D341Med (cell line): ENCODE measurements around the gene GHDC.
"Not testable (repeated sequence)": the region's sequence is repeated elsewhere in the genome, so short reads cannot be mapped to it uniquely, and the experiment has no call there.

Source experiments
- DNase-seq: peaks from one replicate; pipeline ENCODE4 v3.0.0; 2012; ENCODE audit warnings: low spot score

GHDC gene

DNA sequence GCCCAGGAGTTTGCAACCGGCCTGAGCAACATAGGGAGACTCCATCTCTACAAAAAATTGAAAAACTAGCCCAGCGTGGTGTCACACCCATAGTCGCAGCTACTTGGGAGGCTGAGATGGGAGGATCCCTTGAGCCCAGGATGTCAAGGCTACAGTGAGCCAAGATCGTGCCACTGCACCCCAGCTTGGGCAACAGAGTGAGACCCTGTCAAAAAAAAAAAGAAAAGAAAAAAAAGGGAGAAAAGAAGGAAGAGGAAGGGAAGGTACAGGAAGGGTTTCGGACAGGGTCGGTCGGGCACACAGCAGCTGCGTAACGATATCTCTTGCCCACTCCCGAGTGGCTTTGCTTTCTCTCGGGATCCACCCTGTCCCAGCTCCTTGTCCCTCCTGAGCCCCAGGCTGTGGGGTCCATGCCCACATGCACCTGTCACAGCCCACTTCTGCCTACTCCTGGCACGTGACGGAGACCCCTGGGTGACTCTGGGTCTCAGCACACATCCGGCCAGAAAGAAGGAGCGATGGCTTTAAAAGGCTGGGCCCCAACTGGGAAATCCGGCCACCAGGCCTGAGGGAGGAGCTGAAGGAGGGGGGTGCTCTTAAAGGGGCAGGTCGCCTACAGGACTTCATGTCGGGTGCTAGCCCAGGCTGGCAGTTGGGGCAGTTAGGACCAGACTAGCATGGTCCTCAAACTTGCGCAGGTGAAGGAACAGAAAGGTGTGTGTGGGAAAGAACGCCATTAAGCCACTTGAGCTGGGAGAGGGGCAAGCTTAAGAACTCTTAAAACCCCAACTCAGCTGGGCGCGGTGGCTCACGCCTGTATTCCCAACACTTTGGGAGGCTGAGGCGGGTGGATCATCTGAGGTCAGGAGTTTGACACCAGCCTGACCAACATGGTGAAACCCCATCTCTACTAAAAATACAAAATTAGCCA is at the start of gene GHDC:
Gene GHDC (minus strand): TSS at position 526 of the 931 bp plus-strand sequence. CDS start 913 bp downstream, outside the sequence.
- DNase-seq: peak; percentile 96

- no peak for DNase-seq
These were observed 49.2 kb upstream of the GHDC start for GRCh38 chr17:42243493-42243982.

DNA sequence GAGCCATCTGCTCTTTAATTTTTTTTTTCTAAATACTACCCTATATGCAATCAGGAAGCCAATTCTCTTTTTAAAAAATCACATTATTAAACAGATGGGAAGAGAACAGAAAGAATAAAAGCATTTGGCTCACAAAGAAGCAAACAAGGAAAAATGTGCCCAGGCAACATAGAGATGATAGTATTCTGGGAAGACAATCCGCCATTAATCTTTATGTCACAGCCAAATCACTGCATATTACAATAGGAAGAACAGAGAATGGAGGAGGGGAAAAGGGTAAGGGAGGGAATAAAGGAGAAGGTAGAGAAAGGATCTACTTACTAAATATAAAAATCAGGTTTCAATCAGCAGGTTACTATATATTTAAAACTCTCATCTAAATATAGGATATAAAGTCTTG is 47.6 kb upstream of the GHDC start:
- no peak for DNase-seq

DNA sequence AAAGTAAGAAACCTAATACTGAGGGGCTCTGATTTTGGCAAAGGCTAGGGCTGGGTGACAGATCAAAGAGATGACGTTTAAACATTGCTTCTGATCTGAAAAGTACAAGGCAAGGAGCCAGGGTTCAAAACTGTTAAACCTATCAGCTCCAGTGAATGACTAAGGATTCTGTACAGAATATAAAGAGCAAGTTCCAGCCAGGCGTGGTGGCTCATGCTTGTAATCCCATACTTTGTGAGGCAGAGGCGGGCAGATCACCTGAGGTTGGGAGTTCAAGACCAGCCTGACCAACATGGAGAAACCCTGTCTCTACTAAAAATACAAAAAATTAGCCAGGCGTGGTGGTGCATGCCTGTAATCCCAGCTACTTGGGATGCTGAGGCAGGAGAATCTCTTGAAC is 46.6 kb upstream of the GHDC start:
- not testable (repeated sequence) for DNase-seq

- no peak for DNase-seq
These were observed 45.9 kb upstream of the GHDC start for GRCh38 chr17:42240201-42240600.

- not testable (repeated sequence) for DNase-seq
These were observed 45.3 kb upstream of the GHDC start for GRCh38 chr17:42239576-42239975.

GRCh38 chr17:42236760-42237159 is 42.5 kb upstream of the GHDC start:
- no peak for DNase-seq

- no peak for DNase-seq
These were observed 39.7 kb upstream of the GHDC start for GRCh38 chr17:42233994-42234393.

GRCh38 chr17:42233156-42233555 is 38.9 kb upstream of the GHDC start:
- DNase-seq: no peak

DNA sequence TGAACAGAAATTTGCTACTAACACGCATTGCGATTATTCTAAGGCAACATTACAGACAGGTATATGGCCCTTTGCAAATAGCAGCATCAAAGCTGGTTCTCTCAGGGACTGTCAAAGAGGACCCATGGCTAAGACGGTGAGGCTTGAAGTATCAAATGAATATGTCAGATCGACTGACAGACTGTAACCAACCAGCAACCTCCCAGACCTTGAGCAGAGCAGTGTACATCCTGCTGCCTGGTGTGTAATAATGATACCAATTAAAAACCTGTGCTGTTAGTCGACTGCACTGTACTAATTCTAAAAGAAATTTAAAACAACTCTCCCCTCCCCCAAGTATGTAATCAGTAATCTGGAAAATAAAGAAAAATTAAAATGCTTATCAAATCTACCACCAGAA is 35.9 kb upstream of the GHDC start:
- DNase-seq: no peak

GRCh38 chr17:42227849-42228700 is 33.8 kb upstream of the GHDC start:
- no peak for DNase-seq

DNA sequence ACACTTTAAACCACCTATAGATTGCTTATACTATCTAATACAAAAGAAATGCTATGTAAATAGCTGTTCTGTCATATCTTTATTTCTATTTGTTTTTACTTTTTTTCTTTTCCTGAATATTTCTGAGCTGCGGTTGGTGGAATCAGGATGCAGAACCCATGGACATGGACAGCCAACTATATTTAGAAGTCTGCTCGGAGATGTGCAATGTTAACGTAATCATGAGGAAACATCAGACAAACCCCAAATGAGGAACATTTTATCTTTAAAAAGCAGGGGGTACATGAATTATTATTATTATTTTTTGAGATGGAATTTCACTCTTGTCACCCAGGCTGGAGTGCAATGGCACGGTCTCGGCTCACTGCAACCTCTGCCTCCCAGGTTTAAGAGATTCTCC is 31.4 kb upstream of the GHDC start:
- DNase-seq: no peak

DNA sequence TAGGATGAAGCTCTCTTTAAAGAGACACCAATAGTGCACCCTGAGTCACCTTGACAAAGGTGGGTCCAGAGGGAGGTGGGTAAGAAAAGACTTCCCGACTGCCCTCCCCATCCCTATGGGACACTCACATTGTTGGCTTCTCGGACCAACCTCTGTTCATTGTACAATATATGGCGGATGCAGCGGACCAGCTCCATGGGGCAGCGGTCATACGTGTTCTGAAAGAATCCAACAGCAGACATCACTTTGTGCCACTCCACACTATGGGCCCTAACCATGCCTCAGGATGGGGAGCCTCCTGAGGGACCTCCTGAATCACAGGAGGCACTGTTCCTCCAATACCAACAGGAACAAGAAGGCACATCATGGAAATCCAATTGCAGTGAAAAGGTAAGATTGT is 30.4 kb upstream of the GHDC start:
- no peak for DNase-seq

DNA sequence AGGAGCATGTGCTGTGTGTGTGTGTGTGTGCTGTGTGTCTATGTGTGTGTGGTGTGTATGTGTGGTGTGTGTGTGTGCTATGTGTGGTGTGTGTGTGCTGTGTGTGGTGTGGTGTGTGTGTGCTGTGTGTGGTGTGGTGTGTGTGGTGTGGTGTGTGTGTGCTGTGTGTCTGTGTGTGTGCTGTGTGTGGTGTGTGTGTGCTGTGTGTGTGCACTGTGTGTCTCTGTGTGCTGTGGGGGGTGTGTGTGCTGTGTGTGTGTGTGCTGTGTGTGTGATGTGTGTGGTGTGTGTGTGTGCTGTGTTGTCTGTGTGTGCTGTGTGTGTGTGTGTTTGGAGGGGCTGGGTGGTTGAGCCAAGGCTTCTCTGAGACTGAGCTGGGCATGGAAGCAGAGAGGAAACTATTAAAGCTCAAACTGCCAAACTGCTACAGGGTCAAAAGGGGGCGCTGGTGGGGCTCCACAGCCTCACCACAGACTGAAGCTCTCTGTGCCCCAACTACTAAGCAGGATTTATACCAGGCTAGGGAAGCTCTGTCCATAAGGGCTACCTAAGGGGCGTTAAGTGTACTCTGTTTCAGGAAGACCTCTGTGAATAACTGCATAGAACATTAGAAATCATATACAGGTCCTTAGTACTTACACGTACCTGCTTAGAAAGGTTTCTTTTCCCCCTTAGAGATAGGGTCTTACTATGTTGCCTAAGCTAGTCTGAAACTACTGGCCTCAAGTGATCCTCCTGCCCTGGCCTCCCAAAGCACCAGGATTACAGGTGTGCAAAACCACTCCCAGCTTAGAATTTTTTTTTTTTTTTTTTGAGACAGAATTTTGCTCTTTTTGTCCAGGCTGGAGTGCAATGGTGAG is 27.8 kb upstream of the GHDC start:
- DNase-seq: peak; percentile 87

GRCh38 chr17:42219280-42219679 is 25.0 kb upstream of the GHDC start:
- DNase-seq: not testable (repeated sequence)

DNA sequence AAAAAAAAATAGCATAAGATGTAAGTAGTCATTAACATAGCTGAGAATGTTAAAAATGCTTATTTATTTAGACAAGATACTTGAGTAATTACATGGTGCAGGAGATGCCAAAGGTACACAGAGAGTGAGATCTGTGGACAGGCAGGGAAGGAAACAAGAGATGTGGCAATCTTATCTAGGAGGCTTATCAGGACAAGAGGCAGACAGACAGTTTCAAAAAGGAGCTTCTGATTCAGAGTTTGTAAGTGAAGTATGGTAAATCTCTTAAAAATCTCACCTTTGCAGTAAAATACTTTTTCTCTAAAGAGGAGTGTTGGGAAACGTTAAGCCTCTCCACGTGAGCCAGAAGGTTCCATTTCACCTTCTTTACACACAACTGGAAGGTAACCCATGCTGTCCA is 19.9 kb upstream of the GHDC start:
- no peak for DNase-seq

DNA sequence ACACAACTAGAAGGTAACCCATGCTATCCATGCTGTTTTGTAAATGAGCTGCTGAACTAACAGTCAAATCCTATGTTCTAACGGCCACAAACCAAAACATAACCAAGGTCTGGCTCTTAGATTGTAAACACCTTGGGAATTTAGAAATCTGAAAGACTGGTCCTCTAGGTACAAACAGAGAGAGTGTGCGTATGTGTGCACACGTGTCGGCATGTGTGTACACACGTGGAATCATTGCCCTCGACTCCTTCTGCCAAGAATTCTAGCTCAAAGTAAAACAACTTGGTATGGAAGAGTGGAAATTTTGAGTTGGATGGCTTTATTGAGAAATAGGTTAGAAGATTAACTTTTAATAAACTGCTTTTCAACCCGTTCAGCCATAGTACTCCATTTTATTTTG is 18.1 kb upstream of the GHDC start:
- DNase-seq: no peak

GRCh38 chr17:42211921-42212341 is 17.6 kb upstream of the GHDC start:
- DNase-seq: not testable (repeated sequence)

DNA sequence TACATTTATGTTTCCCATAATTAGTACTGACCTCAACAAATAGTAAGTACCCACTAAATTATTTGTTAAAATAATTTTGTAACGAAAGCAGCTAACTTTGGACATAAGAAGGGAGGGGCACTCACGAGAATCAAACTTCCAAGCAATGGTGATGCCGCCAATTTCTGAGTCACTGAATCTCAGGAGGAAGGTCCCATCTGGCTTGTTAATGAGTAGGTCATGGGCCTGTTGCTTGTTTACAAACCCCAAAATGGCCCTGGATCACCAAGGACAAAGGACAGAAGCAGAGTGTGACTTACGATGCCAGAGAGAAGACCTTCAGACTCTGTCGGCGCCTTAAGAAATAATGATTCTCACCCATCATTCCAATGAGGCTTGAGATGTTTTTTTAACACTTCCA is 15.8 kb upstream of the GHDC start:
- DNase-seq: no peak

DNA sequence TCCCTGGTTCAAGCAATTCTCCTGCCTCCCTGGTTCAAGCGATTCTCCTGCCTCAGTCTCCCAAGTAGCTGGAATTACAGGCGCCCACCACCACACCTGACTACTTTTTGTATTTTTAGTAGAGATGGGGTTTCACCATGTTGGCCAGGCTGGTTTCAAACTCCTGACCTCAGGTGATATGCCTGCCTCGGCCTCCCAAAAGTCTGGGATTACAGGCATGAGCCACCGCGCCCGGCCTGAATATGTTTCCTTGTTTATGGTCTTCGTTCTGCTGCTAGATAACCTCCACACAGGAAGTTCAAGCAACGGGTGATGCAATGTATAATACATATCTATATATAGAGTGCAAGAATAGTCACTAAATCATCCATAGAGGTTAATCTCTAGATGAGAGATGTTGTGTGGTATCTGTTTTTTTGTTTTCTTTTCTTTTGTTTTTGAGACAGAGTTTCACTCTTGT is 11.9 kb upstream of the GHDC start:
- not testable (repeated sequence) for DNase-seq

- no peak for DNase-seq
These were observed 9.1 kb upstream of the GHDC start for GRCh38 chr17:42203354-42203753.

DNA sequence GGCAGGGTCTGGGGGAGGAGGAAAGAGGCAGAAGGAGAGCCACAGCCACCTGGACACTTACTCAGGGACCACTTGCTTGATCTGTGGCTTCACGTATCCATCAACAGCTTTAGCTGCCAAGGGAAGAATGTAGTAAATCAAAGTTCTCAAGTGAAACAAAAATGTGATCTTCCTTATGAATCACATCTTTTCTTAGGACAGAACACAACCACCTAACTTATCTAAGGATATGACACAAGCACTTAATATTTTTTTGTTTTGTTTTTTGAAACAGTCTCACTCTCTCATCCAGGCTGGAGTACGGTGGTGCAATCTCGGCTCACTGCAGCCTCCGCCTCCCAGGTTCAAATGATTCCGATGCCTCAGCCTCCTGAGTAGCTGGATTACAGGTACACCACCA is 8.4 kb upstream of the GHDC start:
- DNase-seq: no peak
